Transverse colon (tissue), 4 donors: ENCODE measurements around the gene GOLGA6L6.
"Not testable (repeated sequence)": the region's sequence is repeated elsewhere in the genome, so short reads cannot be mapped to it uniquely, and the experiment has no call there.

Source experiments
- CTCF ChIP-seq, 5 experiments: fragments of 200-600 bp in 3 of 5; fragments of 450-650 bp in 2 of 5; sonication (generic) in 3 of 5; IDR thresholded peaks; 1 replicate in 2 of 5; 2 replicates in 3 of 5; pipeline ENCODE4 v1.5.1; 2016 to 2017; ENCODE audit warnings: antibody characterized with exemption in 5 of 5, inconsistent platforms in 3 of 5, mild to moderate bottlenecking in 2 of 5, moderate library complexity in 1 of 5
- EP300 ChIP-seq: sonication (generic); formaldehyde crosslinking; IDR thresholded peaks from one replicate; pipeline ENCODE4 v1.6.1; 2017; ENCODE audit warnings: antibody characterized with exemption, low read depth
- POLR2A ChIP-seq: fragments of 450-650 bp; IDR thresholded peaks from one replicate; pipeline ENCODE4 v1.6.1; 2016; ENCODE audit warnings: antibody characterized with exemption, mild to moderate bottlenecking, moderate library complexity
- POLR2AphosphoS5 ChIP-seq, 3 donors: sonication (generic); formaldehyde crosslinking; IDR thresholded peaks; one replicate each; pipeline ENCODE4 v1.6.1; 2016; ENCODE audit warnings: antibody characterized with exemption in 3 of 3

GRCh38 chr15:20541700-20542099 is at the start of gene GOLGA6L6:
- TF ChIP-seq POLR2AphosphoS5 (IDR thresholded peaks at IDR 0.05); CTCF (IDR thresholded peaks at IDR 0.05); POLR2A; EP300: not testable (repeated sequence)
